ENCODE measurements around the gene CTIF.

Gene CTIF

GRCh38 chr18:48792141-48792540 lies 253.3 kb downstream of the CTIF start:
- DNase-seq, result no peak

DNA sequence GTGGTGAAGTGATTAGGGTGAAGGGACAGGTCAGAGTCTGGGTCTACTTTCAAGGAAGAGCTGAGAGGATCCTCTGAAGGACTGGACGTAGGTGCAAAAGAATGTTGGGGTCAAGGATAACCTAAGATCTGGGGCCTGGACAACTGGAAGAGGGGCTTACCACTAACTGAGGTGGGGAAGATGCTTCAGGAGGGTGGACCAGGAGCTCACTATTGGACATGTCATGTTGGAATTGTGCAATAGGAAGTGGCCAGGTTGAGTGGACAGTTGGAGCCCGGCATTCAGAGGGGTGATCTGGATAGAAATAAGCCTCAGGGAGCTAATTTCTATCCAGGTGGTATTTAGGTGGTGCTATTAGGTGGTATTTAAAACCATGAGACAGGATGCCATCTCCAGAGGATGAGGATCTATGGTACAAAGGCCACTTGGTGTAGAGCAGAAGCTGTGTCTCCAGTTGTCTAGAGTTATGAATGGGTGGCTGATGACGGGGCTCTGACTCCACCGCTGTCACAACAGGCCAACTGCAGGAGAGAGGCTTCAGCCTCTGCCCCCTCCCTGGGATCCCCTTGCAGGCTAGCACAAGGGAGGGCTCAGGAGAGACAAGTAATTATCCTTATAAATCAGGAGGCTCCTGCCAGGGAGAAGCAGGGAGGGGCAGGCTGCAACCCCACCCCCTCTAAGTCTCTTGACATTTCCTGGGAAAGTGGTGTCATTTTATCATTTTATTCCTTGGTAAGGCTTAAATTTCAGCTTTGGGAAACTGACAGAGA lies 254.0 kb downstream of the CTIF start:
- no peak for DNase-seq

GRCh38 chr18:48794251-48794970 lies 255.6 kb downstream of the CTIF start:
- DNase-seq, result no peak

DNA sequence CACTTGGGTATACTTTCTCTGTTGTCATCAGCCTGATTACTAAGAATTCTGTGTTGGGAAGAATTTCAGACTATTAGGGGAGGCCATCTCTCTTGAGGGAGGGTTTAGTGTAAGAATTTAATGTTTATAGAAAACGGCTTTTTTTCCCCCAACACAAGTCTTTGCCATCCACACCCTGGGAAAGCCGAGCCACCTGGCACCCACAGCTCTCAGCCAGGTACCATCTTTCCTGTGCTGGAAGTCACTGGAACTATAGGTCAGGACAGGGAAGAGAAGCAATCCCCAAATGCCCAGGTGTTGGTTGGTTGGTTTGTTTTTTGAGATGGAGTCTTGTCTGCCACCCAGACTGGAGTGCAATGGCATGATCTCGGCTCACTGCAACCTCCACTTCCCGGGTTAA lies 256.9 kb downstream of the CTIF start:
- DNase-seq, result no peak

- no peak for DNase-seq
Observed at GRCh38 chr18:48796491-48797205, 257.8 kb downstream of the CTIF start.

DNA sequence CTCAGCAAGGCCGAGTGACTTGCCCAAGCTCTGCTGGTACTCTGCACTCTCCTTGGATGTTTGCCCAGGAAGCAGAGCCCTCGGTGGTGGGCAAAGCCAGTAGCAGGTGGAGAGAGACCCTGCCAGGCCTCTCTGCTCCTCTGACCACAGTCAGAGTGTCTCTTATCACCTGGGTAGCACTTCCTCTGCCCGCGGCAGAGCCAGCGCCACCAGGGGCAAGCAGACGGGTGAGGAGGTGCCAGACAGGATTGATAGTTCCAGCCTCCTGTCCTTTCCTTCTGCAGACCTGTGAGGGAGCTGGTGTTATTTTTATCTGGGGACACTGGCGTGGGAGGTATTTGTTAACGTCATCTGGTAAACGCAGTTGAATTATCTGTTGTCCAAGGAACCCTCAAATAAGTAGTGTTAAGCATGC lies 259.0 kb downstream of the CTIF start:
- DNase-seq, result no peak

GRCh38 chr18:48798334-48799245 lies 259.8 kb downstream of the CTIF start:
- DNase-seq, result no peak

- no peak for DNase-seq
Observed at GRCh38 chr18:48799724-48800315, 261.0 kb downstream of the CTIF start.

DNA sequence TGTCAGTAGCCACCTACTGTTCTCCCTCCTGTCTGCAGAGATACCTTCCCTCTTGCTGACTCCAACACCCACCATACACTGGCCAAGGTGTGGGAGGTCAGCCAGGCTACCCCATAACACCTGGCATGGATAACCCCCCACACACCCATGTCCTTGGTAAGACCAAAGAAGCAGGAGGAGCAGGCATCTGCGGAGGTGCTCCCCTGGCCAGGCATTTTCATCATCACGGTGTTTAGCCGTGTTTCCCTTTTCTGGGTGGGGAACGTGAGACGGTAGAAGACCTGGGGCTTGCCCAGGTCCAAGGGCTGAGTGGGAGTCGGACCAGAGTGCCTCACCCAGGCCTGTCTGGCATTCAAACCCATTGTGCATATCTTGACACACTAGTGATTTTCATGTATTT lies 261.6 kb downstream of the CTIF start:
- no peak for DNase-seq

DNA sequence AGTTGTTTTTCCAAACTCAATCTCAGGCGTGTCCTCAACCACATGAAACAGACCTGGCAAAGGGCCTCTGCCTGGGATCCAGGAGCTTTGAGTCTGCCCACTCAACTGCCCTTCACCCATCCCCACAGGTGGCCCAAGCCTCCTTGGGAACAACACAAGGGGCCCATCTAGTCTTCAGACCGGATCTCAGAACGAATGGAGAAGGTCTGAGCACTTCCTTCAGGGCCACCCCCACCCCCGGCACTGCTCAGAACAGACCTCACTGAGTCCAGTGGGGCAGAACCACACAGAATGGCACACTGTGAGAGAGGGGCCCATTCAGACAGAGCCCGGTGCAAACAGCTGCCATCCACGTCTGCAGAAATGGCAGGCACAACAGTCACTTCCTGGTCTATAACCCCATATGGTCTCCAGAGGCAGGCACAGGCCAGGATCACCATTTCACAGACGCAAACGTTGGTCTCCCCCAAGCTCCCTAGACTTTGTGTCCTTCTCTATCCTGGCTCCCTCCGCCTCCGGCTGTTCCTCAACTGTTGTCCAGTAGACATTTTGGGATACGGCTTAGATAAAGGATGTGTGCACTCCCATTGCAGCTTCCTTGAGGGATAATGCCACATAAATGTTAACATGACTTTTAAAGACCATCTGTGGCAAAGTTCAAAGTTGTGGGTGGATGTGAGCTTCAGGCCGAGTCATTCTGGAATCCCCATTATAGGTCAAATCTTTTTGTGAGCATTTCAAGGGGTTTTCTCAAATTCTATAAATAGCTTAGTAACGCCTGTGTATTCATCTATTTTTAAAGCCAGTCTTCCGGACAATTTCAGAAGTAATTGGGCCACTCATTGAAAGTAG lies 262.3 kb downstream of the CTIF start:
- DNase-seq, result no peak

- DNase-seq, result no peak
Observed at GRCh38 chr18:48801728-48802542, 263.1 kb downstream of the CTIF start.

GRCh38 chr18:48802543-48803290 lies 263.9 kb downstream of the CTIF start:
- no peak for DNase-seq

- DNase-seq, result no peak
Observed at GRCh38 chr18:48803518-48803917, 264.7 kb downstream of the CTIF start.

DNA sequence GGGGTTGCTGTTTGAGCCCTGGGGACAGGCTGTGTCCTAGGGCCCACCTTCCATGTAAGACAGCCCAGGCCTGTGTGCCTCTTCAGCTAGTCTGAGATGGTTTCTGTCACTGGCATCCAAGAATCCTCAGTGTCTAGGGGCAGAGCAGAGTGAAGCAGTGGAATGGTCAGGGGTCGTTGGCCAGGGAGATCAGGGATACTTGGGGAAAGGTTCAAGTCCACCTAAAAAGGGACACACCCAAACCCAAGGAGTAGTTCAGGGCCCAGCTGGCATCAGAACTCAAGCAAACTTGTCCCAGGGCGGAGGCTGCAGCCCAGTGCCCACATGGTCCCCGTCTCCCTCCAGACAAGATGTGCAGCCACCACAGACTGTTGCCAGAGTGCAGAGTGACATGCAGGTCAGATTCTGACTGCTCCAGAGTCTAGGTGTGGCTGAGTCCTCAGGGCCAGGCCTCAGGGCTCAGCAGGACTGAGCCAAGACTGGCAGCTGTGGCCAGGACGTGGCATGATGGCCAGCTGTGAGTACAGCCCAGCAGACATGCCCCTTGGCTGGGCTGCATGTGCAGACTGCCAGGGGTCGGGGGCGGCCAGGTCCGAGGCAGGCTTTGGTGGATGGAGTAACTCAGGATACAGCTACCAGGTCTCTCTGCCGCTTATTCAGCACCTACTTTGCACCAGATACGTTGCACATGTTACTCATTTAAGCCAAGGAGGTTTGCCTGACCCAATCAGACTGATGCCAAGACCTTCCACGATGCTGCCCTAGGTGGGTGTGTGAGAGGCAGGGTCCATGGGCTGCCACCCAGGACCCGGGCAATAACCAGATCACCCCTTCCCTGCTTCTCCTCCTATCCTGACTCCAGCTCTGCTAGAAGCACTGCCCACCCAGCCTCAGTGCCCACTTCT lies 265.4 kb downstream of the CTIF start:
- no peak for DNase-seq

GRCh38 chr18:48804856-48805610 lies 266.2 kb downstream of the CTIF start:
- DNase-seq, result no peak

DNA sequence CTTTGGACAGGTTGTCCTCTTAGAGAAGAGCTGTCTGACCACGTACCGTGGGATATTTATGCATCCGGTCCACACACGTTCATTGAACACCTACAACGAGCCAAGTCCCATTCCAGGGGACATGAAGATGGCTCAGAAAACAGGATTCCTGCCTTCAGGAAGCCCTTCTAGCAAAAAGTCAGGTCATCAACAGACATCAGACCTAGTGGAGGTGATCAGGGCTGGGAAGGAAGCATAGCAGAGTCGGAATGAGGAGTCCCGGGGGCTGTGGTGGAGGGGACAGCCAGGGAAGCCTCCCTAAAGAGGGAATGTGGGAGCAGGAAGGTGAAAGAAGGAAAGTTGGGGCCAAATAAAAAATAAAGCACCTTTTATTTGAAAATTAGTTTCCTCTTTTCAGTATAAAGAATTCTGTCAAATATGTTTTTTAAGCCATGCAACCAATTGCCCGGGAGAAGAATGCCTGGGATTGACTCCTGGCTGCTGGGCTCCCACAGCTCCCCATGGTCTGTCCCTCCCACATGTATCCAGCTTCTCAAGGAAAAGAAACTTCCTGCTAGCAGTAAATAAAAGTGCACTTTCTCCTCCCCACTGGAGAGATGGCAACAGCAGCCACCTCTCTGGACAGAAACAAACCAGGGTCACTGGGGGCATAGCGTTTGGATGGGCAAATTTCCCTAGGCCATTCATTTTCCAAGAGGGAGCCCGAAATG lies 267.1 kb downstream of the CTIF start:
- DNase-seq, result no peak

All from NCI-H187 (cell line).